ENCODE data around the gene SRSF3. TPM values are rescaled to one million over a fixed set of nuclear protein-coding genes. Genes with fewer than 3 reads are reported as not detected.
A peak's percentile ranks its signal among the peaks of the same experiment; 100 is the strongest.

SRSF3 gene
- total and polyA plus RNA-seq, 9 of the 15 experiments (the other 6 are each of a cell fraction or from before 2014, with no cell fraction given) = 337 to 1,200 (median 518) TPM

GRCh38 chr6:36566418-36566905 is 27.7 kb upstream of the SRSF3 start:
- TF ChIP-seq MTA3 (IDR thresholded peaks at IDR 0.05; ENCODE audit: borderline replicate concordance) (no peak), CBFA2T3 (IDR thresholded peaks at IDR 0.05) (peak; percentile 32; the same call in 1 of the 2 replicates), ZBTB26 (CRISPR knock-in tag; IDR thresholded peaks at IDR 0.05) (no peak), ZNF217 (CRISPR knock-in tag; IDR thresholded peaks at IDR 0.05) (no peak), IRF9 (tag; IDR thresholded peaks at IDR 0.05) (no peak), DIDO1 (tag; IDR thresholded peaks at IDR 0.05; ENCODE audit: low read depth) (no peak)
- Histone ChIP-seq H3K27ac (ENCODE audit: extremely low read depth, low read depth, low read length) (no peak overlapping the region), H3K9ac (ENCODE audit: insufficient read depth in 1 of 2, low read depth in 2 of 2, low read length in 2 of 2) (no peak overlapping the region), H4K20me1 (replicated peaks; ENCODE audit: control insufficient read depth, insufficient read depth, low read length) (no peaks in the 10 kb centered on the region), H3K79me2 (ENCODE audit: control insufficient read depth, insufficient read depth, low read length) (no peaks in the 10 kb centered on the region), H3K9me3 (replicated peaks; ENCODE audit: control insufficient read depth, insufficient read depth, low read depth, low read length) (no peaks in the 10 kb centered on the region), H3K4me2 (ENCODE audit: insufficient read depth, low read length) (no peak overlapping the region), H2AFZ (ENCODE audit: low read depth, low read length) (no peak overlapping the region), H3K4me1 (replicated peaks in 1 of 2; ENCODE audit: control insufficient read depth in 2 of 2, insufficient read depth in 2 of 2, low read length in 2 of 2) (no peaks in the 10 kb centered on the region; a peak in 2 of 5 replicates), H3K27me3 (ENCODE audit: control insufficient read depth in 2 of 2, insufficient read depth in 2 of 2, low read length in 2 of 2) (no peaks in the 10 kb centered on the region), H3K36me3 (ENCODE audit: control insufficient read depth, insufficient read depth, low read length) (no peaks in the 10 kb centered on the region), H3K4me3 (no peak overlapping the region), H3K9me1 (ENCODE audit: control insufficient read depth, insufficient read depth, low read length) (no peaks in the 10 kb centered on the region)
- ChIA-PET POLR2A (interaction anchor here (1.1 to 1.5 kb wide), 2 partner anchors 10 to 21 kb away, joined by 3 read pairs; no protein-coding TSS in a partner anchor), CTCF (ENCODE audit: low intra/inter-chr PET ratio) (no interaction called here)
- DNase-seq (ENCODE audit: extremely low read depth in 1 of 4, low spot score in 3 of 4) = no peak
- FAIRE-seq = no peak
- ATAC-seq = no peak
- 52% methylated on average over 8 of the region's 8 CpGs for WGBS (ENCODE audit: insufficient coverage, low coverage, missing lambda C conversion rate)
- in situ Hi-C loops (cut with MboI) (no loop called here), intact Hi-C loops (cut with micrococcal nuclease) (no loop called here)
- no TSS peak for BruUV-seq (replicated peaks)
